NCI-H82 treated with DMSO at 0.1 percent for 48 hours (cell line): ENCODE data around the gene HIVEP3.
"Not testable (repeated sequence)": the region's sequence is repeated elsewhere in the genome, so short reads cannot be mapped to it uniquely, and the experiment has no call there.

Experiments
- DNase-seq: peaks from one replicate; lab custom pipeline; 2025; ENCODE audit not compliant: unreplicated experiment; lab: John Stamatoyannopoulos, UW

Gene HIVEP3

DNA sequence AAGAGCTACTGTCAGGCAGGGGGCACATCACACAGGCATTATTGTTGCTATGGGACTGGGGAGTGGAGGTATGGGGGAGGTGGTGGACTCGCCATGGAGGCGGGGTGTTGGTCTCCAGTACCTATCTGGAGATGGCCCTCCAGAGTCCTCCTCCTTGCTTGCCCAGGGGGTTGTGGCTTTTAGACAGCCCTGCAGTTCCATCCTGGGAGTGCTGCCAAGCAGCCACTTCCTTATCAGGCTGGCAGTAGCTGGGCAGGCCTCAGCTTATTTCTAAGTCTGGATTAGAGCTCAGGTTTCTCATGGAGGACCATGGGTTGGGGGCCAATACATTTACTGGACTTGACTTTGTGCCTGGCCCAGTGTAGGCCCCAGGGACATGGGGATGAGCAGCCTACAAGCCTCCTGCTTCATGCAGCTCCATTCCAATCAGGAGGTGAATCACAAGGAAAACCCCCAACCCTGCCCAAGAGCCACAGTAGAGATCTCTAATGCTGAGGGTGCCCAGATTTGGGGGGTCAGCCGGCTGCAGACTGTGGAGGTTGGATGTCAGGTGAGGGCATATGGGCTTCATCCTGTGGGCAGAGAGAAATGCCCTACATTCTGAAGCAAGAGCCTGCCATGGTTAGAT is 223.5 kb downstream of the HIVEP3 start:
- DNase-seq: no peak

DNA sequence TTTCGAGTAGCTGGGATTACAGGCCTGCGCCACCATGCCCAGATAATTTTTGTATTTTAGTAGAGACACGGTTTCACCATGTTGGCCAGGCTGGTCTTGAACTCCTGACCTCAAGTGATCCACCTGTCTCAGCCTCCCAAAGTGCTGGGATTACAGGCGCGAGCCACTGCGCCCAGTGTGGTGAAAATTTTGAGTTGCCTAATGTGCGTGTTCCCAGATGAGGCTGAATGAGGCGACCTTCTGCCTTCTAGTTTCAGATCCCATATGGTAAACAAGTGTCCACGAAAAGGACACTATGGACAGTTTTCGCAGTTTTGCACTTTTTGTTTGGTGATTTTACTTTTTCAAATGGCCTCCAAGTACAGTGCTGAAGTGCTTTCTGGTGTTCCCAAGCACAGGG is 226.8 kb downstream of the HIVEP3 start:
- DNase-seq: not testable (repeated sequence)

DNA sequence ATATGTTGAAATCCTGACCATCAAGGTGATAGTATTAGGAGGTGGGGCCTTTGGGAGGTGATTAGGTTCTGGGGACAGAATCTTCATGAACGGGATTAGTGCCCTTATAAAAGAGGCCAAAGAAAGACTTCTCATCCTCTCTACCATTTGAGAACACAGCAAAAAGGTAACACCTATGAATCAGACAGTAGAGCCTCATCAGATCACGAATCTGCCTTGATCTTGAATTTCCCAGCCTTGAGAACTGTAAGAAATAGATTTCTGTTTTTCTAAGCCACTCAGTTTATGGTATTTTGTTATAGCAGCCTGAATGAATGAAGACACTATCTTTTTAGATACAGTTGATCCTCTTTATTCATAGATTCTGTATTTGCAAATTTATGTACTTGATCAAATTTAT is 227.3 kb downstream of the HIVEP3 start:
- DNase-seq: no peak

DNA sequence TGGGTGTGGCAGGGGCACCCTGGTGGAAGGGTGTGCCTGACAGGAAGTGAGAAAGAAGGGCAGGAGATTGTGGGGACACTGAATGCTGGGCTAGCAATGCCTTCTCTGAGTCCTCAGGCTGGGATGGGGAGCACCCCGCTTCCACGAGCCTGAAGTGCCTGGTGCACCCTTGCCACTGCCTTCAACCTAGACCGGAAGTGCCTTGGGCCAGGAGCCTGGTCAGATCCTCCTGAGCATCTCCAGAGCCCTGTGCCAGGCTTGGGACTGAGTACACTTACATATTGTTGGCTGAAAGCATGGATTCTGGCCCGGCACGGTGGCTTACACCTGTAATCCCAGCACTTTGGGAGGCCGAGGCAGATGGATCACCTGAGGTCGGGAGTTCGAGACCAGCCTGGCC is 228.4 kb downstream of the HIVEP3 start:
- DNase-seq: no peak

DNA sequence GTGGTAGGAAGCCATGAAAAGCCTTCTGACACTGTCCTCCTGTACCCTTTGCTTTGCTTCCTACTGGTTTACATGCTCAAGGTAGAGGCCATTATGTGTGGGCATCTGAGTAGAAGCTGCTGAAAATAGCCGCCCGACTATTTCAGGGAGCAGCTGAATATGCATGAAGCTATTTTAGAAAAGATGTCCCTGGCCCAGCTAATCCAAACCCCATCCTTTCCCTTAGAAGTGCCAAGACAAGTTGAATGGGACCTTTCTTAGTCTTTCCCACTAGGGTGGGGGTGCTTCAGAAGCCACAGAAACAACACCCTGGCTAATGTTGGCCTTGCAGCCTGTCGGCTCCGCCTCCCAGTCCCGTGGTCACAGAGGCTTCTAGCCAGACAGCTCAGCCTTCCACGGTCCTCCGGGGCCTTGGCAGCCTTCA is 229.2 kb downstream of the HIVEP3 start:
- no peak for DNase-seq

DNA sequence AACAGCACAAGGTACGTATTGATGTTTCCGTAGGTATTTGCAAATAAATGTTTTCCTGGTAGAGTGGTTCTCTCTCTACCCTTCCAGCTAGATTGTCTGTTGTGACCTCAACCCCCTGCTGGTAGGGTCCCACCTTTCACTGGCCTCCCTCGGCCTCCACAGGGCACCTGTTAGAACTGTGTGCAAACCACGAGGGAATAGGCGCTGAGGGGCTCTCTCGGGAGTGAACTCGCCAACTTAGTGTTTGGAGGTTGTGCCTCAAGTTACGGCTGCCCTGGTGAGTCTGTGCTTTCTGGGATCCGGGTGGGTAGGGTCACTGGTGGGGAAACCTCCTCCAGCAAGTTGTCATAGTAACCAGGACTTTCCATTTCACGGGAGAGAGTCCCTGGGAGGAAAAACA is 229.6 kb downstream of the HIVEP3 start:
- no peak for DNase-seq

DNA sequence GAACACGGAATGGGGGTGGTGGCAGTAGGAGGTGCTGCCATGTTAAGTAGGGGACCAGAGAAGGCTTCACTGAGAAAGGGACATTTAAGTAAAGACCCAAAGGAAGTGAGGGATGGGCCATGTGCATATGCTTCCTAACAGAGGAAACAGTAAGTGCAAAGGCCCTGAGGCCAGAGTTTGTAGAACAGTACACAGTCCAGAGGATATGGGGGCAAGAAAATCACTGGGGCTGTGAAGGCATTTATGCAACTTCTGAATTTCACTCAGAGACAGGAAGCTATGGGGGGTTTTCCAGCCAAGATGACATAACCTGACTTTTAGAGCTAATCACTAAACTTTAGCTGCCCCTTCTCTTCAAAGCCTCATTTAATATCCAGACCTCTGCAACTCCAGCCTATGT is 231.7 kb downstream of the HIVEP3 start:
- DNase-seq: no peak

DNA sequence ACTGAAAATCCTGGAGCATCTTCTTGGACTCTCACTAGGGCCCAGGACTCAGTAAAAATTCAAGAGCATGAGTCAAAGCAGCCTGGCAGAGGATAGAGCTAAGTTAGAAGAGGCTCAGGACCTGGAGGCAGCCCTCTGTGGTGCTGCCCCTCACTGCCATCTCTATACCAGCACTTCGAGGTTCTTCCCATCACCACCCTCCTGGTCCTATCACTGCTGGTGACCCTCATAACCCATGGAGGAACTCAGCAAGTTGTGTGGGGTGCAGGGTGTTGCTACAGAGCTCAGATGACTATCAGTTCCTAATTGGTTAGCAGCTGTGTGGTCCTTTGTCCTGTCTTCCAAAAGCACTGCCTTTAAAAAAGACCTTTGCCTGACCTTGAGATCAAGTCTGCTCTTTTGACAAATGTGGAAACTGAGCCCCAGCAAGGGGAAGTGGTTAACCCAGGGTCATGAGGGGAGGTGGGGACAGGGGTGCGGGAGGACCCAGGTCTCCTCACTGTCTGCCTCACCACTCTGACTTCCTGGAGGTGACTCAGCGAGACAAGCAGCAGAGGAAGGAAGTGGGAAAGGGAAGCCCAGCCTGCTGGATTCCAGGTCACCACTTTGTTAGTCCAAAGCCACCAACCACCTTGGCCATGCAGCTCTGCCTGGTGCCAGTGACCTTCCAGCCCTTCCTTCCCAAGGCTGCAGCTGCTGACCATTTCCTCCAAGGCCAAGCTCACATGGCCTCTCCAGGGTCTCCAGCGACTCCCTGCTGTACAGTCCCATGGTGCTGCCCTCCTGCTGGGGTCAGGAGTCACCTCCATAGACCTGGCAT is 234.8 kb downstream of the HIVEP3 start:
- DNase-seq: no peak

DNA sequence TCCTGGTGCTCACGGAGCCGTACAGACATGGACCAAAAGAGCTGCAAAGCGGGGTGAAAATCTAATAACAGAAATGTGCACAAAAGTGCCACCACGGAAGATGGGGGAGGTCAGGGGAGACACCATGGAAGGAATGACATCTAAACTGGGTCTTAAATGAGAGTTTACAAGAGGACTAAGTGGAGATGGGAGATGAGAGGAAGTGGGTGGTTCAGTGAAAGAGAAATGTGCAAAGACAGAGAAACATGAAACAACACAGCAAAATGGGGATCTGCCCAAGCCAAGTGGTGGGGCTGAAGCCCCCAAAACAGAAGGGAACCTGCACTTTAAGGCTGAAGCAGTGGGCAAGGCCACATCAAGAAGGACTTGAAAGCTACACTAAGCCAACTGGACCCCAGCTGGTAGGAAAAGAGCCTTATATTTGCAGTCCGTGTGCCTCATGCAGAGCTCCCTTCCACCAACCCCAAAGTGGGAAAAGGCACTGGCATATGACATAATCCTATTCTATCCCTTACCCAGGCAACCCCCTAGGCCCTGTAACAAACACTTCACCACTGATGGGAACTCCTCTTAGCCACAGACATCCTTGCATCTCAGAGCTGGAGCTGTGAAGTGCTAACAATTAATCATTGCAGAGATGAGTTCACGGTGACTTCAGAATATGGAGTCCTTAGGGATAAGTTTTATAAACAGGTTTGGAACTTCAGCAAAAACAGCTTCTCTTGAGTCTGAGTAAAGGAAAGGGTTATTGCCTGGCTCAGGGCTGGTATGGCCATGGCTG is 235.7 kb downstream of the HIVEP3 start:
- no peak for DNase-seq

DNA sequence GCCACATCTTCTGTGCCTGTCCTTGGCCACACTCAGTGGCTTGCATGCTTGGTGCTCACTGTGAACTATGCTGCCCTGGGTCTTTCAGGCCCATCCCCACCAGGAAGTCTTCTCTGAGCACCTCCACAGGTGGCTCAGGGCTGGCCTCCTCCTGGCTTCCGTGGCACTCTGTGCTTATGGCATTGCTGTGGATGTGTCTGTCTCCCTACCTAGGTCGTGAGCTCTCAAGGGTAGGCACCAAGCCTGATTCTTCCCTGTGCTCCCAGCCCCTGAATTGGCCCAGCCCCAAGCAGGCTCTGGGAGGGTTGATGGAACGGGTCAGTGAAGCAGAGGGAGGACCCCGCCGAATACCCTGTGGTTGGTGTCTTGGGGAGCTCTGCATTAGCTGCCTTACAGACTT is 236.6 kb downstream of the HIVEP3 start:
- DNase-seq: no peak

DNA sequence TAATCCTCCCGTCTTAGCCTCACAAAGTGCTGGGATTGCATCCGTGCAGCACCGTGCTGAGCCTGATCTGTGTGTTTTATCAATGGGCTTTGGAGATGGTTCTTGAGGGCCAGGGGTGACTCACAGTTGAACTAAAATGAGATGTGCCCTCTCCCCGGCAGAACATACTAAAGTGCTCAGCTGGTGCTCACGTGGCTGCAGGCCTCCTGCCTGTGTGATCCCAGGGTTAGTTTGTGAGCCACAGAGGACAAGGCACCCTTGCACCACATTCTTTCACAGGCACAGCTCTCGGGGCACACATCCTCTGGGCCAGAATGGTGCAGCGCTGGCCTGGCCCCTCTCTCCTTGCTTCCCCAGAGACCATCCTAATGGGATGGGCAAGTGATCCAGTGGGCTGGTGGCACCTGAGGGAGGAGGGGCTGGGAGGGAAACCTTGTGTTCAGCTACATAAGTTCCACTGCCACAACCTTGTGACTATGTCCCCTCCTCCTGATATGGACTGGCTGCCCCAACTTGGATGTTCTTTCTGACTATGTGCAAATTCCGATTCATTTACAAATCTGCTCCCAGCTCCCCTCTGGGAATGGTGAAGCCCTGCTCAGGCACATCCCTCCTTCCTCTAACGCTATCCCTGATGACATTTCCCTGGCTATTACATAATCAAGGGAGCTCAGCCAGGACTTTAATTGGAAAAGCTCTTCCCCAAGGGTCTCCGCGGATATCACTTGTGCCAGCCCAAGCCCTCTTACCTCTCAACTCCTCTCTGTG is 237.2 kb downstream of the HIVEP3 start:
- DNase-seq: no peak

DNA sequence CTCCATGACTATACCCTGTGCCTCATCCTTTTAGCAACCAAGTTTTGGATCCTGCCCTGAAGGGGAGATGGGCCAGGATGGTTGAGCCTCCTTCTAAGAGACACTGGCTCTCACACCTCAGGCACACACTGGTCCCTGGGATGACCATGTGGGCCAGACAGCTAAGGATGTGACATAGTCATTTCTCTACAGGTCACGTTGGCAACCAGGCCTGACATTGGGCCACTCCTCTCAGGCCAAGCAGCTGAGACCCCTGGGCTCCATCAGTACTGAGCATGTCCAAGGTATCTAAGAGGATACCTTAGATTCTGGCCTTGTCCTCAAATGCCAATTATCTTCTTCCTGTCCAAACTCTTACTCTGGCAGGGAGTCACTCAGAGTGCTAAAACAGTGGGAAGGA is 238.7 kb downstream of the HIVEP3 start:
- DNase-seq: no peak

DNA sequence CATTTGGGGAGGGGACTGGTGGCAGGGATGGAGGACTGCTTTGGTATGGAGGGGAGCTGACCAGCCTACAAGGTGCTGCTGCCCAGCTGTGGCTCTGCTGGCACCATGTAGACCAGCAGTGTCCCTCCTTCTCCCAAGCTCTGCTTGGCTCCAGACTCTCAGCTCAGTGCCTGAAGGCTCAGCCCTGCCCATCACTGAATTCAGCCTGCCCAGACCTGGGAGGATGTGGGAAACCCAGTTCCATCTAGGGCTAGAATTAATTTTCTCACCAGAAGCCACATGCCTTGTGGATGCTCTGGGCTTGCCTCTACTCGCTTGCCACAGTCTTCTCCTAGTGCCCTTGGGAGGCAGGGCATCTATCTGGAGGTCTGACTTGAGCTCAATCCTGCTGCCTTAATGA is 239.2 kb downstream of the HIVEP3 start:
- no peak for DNase-seq

DNA sequence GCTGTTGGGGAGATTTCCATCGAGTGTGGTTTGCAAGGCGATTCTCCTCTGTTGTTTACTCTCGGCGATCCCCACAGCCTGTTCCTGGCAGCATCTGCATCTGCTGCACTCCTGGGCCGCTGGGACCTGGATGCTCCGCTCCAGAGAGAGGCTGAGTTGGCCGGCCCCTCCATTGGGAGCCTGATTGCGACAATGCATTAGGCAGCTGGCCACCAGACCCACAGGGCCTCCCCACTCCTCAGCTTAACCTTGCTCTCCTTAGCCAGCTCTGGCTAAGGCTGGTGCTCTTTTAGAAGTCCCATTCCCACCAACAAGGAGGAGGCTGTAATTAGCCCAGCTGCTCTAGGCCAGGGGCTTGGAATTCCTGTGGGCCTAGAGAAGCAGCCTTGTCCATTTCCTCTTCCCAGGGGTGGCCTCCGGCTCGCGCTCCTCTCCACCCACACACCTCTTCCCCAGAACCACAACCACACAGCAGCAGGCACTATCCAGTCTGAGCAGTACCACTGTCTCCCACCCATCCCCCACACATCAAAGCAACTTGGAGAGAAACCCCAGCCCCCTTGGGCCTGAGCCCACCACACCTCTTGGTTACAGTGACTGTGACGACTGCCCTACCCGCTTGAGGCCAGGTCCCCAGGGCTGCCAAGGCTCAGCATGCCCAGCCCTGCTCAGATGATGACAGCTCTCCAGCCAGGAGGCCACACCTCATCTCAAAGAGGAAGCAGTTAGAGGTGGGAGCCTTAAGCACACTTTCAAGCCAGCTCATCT is 240.4 kb downstream of the HIVEP3 start:
- DNase-seq: no peak

DNA sequence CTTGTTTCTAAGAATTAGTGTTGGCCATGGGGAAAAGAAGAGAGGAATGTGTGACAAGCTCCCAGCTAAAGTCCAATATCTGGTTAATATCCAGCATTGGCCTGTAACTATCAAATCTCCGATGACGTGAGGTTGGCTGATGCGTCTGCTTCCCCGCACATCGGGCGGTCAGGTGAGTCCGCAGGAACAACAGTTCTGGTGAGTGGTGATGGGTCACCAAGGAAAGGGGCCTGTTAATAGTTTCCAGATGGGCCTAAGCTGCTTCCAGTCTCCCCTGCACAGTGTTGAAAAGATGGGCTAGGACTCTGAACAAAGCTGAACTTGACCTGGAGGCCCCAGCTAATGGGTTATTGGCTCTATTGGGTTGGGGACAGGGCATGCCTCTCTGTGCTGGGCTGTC is 241.1 kb downstream of the HIVEP3 start:
- DNase-seq: no peak

DNA sequence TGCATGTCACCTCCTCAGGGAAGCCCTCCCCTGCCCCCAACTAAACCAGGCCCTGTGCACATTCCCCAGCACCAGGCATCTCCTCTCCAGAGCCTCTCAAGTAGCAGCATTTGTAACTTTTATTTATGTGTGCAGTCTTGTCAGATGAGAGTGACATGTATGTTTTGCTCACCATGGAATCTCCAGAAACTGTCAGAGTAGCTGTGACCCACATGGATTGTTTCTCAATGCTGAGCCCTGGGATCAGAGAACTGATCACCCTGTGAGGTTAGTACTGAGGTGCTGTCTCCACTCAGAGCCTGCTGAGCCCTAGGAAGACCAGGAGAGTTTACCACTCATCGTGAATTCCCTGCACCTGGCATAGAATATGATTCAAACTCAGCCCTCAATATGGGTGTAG is 243.3 kb downstream of the HIVEP3 start:
- no peak for DNase-seq

DNA sequence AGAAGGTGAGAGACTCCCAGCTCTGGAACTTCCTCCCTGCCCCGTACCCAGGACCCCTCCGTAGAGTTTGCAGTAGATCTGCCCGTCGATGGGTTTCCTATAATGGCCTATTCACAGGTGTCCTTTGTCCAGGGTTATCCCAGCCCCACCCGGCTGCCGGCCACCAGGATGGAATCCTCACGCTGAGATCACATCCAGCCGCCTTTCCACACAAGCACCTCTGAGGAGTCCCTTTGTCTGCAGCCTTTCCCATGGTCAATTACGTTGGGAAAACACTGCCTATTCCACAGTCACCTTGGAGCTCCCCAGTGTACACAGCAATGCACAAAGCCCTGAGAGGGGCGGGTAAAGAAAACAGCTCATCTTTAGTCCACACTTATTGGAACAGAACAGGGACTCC is 244.2 kb downstream of the HIVEP3 start:
- no peak for DNase-seq

DNA sequence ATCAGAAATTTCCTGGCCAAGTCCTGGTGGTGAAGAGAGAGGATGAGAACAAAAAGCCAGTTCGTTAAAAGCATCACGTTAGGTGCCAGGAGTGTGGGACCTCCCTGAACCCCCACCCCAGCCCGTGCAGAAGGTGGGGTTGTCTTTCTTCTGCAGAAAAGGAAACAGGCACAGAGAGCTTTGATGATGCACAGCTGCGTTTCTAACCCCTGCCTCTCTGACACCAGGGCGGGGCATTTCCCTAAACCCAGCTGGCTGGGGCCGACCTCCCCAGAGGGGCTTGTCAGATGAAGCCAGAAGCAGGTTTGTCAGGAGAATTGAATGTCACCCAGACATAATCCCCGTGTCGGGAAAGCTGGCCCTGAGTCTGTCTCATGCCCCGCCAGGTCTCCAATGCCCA is 244.9 kb downstream of the HIVEP3 start:
- DNase-seq: no peak

DNA sequence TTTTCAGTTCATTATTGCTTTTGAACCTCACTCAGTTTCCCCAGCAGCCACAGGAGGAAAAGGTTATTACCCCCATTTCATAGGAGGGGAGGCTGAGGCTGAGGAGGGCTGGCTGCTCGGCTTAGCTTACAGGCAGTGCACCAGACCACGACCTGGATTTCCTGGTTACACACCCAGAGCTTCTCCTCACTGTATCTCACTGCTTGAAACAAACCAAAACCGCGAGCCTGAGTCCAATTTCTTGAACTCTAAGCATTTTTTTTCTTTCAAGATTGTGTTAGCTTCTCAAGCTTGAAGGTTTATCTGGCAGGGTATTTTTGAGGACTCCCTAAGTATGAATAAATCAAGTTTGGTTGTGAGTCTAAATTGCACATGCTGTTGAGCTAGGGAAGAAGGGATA is 245.3 kb downstream of the HIVEP3 start:
- DNase-seq: no peak

DNA sequence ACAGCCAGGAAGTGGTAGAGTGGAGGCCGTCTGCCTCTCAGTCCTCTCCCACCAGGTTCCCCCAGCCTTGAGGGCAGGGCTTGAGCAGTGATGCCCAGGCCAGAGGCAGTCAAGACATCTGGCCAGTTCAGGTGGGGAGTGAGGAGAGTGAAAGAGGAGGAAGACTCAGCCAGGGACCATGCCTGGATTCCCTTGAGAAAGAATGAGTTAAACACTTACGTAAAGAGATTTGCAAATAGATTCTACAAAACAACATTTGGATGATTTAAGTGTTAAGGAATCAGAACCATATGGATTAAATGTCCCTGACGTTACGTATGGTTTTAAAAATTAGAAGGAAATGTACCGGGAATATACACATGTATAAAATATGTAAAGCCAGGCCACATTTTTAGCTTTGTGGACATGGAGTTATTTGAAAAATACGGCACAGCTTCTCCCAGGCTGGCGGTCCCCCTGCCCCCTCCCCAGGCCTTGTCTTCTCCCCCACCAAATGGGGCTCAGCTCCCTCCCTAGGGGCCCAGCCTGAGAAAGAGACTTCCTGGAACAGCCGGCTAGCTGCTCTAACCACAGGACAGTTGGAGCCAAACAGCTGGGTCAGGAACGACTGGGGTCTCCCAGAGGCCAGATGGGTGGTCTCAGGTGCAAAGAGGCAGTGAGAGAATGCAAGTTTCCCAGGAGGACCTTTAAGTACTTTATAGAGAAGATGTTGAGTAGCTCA is 245.9 kb downstream of the HIVEP3 start:
- DNase-seq: no peak
